IMR-90 (cell line): ENCODE results near the gene ICAM2. TPM values are rescaled to one million over a fixed set of nuclear protein-coding genes. Genes with fewer than 3 reads are reported as not detected.
"Not testable (repeated sequence)": the region's sequence is repeated elsewhere in the genome, so short reads cannot be mapped to it uniquely, and the experiment has no call there.

ENCODE experiments used
- ATAC-seq: fragments of 200-7000 bp; cut with Tn5 transposase; 2 replicates; pipeline ENCODE4 v1.9.1; 2020; ENCODE audit warnings: low read depth, mild to moderate bottlenecking, moderate library complexity
- BruUV-seq: library from RNA; stranded (reverse); fragments of 400-500 nt; replicated peaks from 2 replicates; lab custom pipeline; 2021; lab: Mats Ljungman, UMichigan
- CTCF ChIA-PET: fragments of 300-600 bp; formaldehyde crosslinking; extraction: SDS; loops from one replicate; lab custom pipeline; 2021; ENCODE audit warnings: antibody characterized with exemption; lab: Yijun Ruan, JAX
- POLR2A ChIA-PET: fragments of 300-600 bp; sonication (Branson Sonifier 250); formaldehyde crosslinking; loops from one replicate; lab custom pipeline; 2022; ENCODE audit warnings: antibody characterized with exemption; ENCODE audit not compliant: unreplicated experiment; lab: Charles Lee
- DNase-seq: peaks from one replicate; pipeline ENCODE4 v3.0.0; 2013
- H2AFZ ChIP-seq: replicated peaks from 2 replicates; pipeline ENCODE3; 2013; ENCODE audit warnings: low read length, mild to moderate bottlenecking; ENCODE audit not compliant: poor library complexity
- H2AK5ac ChIP-seq: 2 replicates; pipeline ENCODE4 v1.6.1; 2013; ENCODE audit warnings: low read depth, low read length, inconsistent platforms
- H2AK9ac ChIP-seq: replicated peaks from 2 replicates; pipeline ENCODE3; 2013; ENCODE audit warnings: mild to moderate bottlenecking, low read depth, low read length, moderate library complexity; ENCODE audit not compliant: poor library complexity
- H2BK120ac ChIP-seq: 2 replicates; pipeline ENCODE4 v1.6.1; 2013; ENCODE audit warnings: low read depth, low read length, inconsistent platforms
- H2BK15ac ChIP-seq: 3 replicates; pipeline ENCODE4 v1.6.1; 2013; ENCODE audit warnings: low read depth, low read length, inconsistent platforms
- H2BK20ac ChIP-seq: 2 replicates; pipeline ENCODE4 v1.6.1; 2013; ENCODE audit warnings: low read depth, mild to moderate bottlenecking, inconsistent platforms, low read length, moderate library complexity
- H2BK5ac ChIP-seq: 2 replicates; pipeline ENCODE4 v1.6.1; 2013; ENCODE audit warnings: mild to moderate bottlenecking, low read depth, low read length, inconsistent platforms; ENCODE audit not compliant: poor library complexity, severe bottlenecking
- H3K14ac ChIP-seq: replicated peaks from 2 replicates; pipeline ENCODE4 v1.6.1; 2013; ENCODE audit warnings: low read depth, low read length, inconsistent platforms
- H3K18ac ChIP-seq: 2 replicates; pipeline ENCODE4 v1.6.1; 2013; ENCODE audit warnings: low read depth, low read length, control low read depth
- H3K23ac ChIP-seq: 2 replicates; pipeline ENCODE4 v1.6.1; 2013; ENCODE audit warnings: low read depth, low read length, inconsistent platforms
- H3K27ac ChIP-seq: 2 replicates; pipeline ENCODE4 v1.5.1; 2013; ENCODE audit warnings: mild to moderate bottlenecking, control low read depth, low read length; ENCODE audit not compliant: insufficient read depth
- H3K27me3 ChIP-seq: 2 replicates; pipeline ENCODE4 v1.6.1; 2013; ENCODE audit warnings: low read length; ENCODE audit not compliant: control insufficient read depth, insufficient read depth
- H3K36me3 ChIP-seq: 2 replicates; pipeline ENCODE4 v1.6.1; 2013; ENCODE audit warnings: low read length, mixed read lengths; ENCODE audit not compliant: control insufficient read depth, insufficient read depth
- H3K4ac ChIP-seq: 2 replicates; pipeline ENCODE4 v1.6.1; 2013; ENCODE audit warnings: low read depth, low read length, inconsistent platforms
- H3K4me1 ChIP-seq: 2 replicates; pipeline ENCODE4 v1.6.1; 2013; ENCODE audit warnings: low read length, mixed read lengths; ENCODE audit not compliant: control insufficient read depth, insufficient read depth
- H3K4me2 ChIP-seq: 2 replicates; pipeline ENCODE4 v1.6.1; 2013; ENCODE audit warnings: low read depth, mild to moderate bottlenecking, control low read depth, low read length, moderate library complexity
- H3K4me3 ChIP-seq: 2 replicates; pipeline ENCODE4 v1.5.1; 2013; ENCODE audit warnings: low read depth, mild to moderate bottlenecking, control low read depth, low read length, moderate library complexity; ENCODE audit not compliant: insufficient read depth
- H3K56ac ChIP-seq: 2 replicates; pipeline ENCODE4 v1.6.1; 2013; ENCODE audit warnings: low read length, inconsistent platforms; ENCODE audit not compliant: insufficient read depth; ENCODE audit errors: extremely low read depth
- H3K79me1 ChIP-seq, 2 experiments: 2 replicates each; pipeline ENCODE4 v1.6.1; 2013; ENCODE audit warnings: low read length in 2 of 2, inconsistent platforms in 1 of 2, low read depth in 1 of 2
- H3K9ac ChIP-seq: 2 replicates; pipeline ENCODE4 v1.6.1; 2013; ENCODE audit warnings: low read depth, low read length, control low read depth
- H3K9me1 ChIP-seq: 2 replicates; pipeline ENCODE4 v1.6.1; 2013; ENCODE audit warnings: low read length, inconsistent platforms; ENCODE audit not compliant: insufficient read depth
- H3K9me3 ChIP-seq: 2 replicates; pipeline ENCODE4 v1.6.1; 2013; ENCODE audit warnings: low read length; ENCODE audit not compliant: control insufficient read depth, insufficient read depth
- H4K20me1 ChIP-seq: 2 replicates; pipeline ENCODE4 v1.6.1; 2013; ENCODE audit warnings: low read length, inconsistent platforms; ENCODE audit not compliant: insufficient read depth
- H4K5ac ChIP-seq: 2 replicates; pipeline ENCODE4 v1.6.1; 2013; ENCODE audit warnings: mild to moderate bottlenecking, low read depth, low read length, control low read depth
- H4K8ac ChIP-seq, 2 experiments: 2 replicates each; pipeline ENCODE4 v1.6.1; 2013; ENCODE audit warnings: low read depth in 2 of 2, low read length in 2 of 2, control low read depth in 1 of 2, inconsistent platforms in 1 of 2
- H4K91ac ChIP-seq: 2 replicates; pipeline ENCODE4 v1.6.1; 2013; ENCODE audit warnings: low read depth, low read length, inconsistent platforms; ENCODE audit not compliant: insufficient read depth
- FOS ChIP-seq: fragments of 150-350 bp; IDR thresholded peaks from 2 replicates; pipeline ENCODE4 v1.6.1; 2016; ENCODE audit warnings: low read depth, low read length
- NFE2L2 ChIP-seq: fragments of 150-350 bp; IDR thresholded peaks from 2 replicates; pipeline ENCODE4 v1.6.1; 2016; ENCODE audit warnings: low read depth, mild to moderate bottlenecking, low read length
- POLR2A ChIP-seq: IDR thresholded peaks from 2 replicates; pipeline ENCODE4 v1.6.1; 2012; ENCODE audit warnings: mild to moderate bottlenecking, low read depth, low read length
- WGBS, 2 experiments: methylation state at CpG; one replicate each; pipeline versions ENCODE4 v1.1.5 to v1.1.7; 2013; ENCODE audit warnings: missing lambda C conversion rate in 2 of 2; ENCODE audit not compliant: insufficient read length in 1 of 2; ENCODE audit errors: extremely low coverage in 2 of 2; 5-methylcytosine and 5-hydroxymethylcytosine counted together
- dilution Hi-C: fragments of 300-500 bp; cut with HindIII; formaldehyde crosslinking; loops from one replicate; pipeline ENCODE4 v1.14.3; 2018; ENCODE audit warnings: low sequenced_read_pairs; ENCODE audit not compliant: unreplicated experiment
- in situ Hi-C: fragments of 300-500 bp; cut with MboI; formaldehyde crosslinking; loops from 3 replicates; pipeline ENCODE4 v1.14.3; 2019; ENCODE audit warnings: low sequenced_read_pairs, inconsistent platforms, mixed read lengths
- intact Hi-C: fragments of 100-400 bp; cut with micrococcal nuclease; formaldehyde crosslinking; loops from 2 replicates; pipeline ENCODE4 v1.10.0; 2022
- polyA plus RNA-seq, 3 experiments: library from polyadenylated mRNA; depleted of rRNA; stranded (reverse); fragments of >200 nt; gene quantifications; 2 replicates each; pipeline ENCODE4 v1.2.3, GENCODE V29; 2012; ENCODE audit warnings: low replicate concordance in 1 of 3
- total RNA-seq: library from RNA; depleted of rRNA; stranded (reverse); fragments of >200 nt; gene quantifications from 2 replicates; pipeline ENCODE4 v1.2.3, GENCODE V29; 2012
- TF ChIP-seq, protein P1 (sequence below): fragments of 150-350 bp; IDR thresholded peaks from 2 replicates; pipeline ENCODE4 v1.6.1; 2017; ENCODE audit warnings: mild to moderate bottlenecking, antibody characterized with exemption, low read length, low read depth

ICAM2 gene
- total and polyA plus RNA-seq, 2 of the 4 experiments (the other 2 are of a cell fraction) = 0.12 TPM; not detected in 1

DNA sequence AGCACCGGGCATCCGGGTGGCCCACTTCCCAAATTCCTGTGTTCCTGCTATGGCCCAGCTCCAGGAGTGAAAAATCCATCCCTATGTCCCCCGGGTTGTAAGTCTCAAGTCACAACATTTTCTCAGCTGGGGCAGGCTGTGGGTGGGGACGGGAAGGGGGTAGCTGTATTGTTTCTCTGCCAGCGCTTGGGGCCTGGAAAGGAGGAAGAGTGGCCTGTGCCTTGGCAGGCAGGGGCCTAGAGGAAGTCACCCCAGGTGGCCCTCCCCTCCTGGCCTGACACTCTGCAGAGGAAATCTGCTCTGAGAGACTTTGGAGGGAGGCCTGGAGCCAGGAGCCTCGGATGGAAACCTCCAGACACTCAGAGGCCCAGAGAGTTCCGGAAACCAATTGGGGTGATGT, 37.1 kb downstream of the ICAM2 start (continued):
- TF ChIP-seq FOS (no peak), NFE2L2 (no peak), POLR2A (no peak)
- TF ChIP-seq, protein P1, sequence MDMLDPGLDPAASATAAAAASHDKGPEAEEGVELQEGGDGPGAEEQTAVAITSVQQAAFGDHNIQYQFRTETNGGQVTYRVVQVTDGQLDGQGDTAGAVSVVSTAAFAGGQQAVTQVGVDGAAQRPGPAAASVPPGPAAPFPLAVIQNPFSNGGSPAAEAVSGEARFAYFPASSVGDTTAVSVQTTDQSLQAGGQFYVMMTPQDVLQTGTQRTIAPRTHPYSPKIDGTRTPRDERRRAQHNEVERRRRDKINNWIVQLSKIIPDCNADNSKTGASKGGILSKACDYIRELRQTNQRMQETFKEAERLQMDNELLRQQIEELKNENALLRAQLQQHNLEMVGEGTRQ = no peak

GRCh38 chr17:63982641-63983040, 37.8 kb downstream of the ICAM2 start:
- DNase-seq, H3K56ac ChIP-seq, BruUV-seq, H3K14ac ChIP-seq, H2BK20ac ChIP-seq, H3K4me1 ChIP-seq, H3K27ac ChIP-seq, H3K36me3 ChIP-seq, H3K4me3 ChIP-seq, H2AFZ ChIP-seq, H3K9me3 ChIP-seq, H3K27me3 ChIP-seq, H2BK120ac ChIP-seq, H2BK15ac ChIP-seq, H4K20me1 ChIP-seq, H3K4ac ChIP-seq, H2BK5ac ChIP-seq, H4K91ac ChIP-seq, CTCF ChIA-PET, in situ Hi-C loops, H3K4me2 ChIP-seq, H2AK9ac ChIP-seq, H4K5ac ChIP-seq, H3K18ac ChIP-seq, POLR2A ChIA-PET, dilution Hi-C loops, H3K23ac ChIP-seq, ATAC-seq, H3K9ac ChIP-seq, H4K8ac ChIP-seq, H3K79me1 ChIP-seq, H3K9me1 ChIP-seq, intact Hi-C loops, H2AK5ac ChIP-seq: not testable (repeated sequence)
- no CpG with 5 or more reads among the region's 2 CpGs for WGBS, 2 experiments
